Measurements from ENCODE around the gene UST.
"Not testable (repeated sequence)": the region's sequence is repeated elsewhere in the genome, so short reads cannot be mapped to it uniquely, and the experiment has no call there.

GRCh38 chr6:148880742-148881141 is 133.9 kb downstream of the UST start:
- TF ChIP-seq SUZ12 (IDR thresholded peaks at IDR 0.05; ENCODE audit: extremely low read depth, insufficient read depth, insufficient read length); ZNF274 (IDR thresholded peaks at IDR 0.05; ENCODE audit: low read depth, low read length); YY1 (IDR thresholded peaks at IDR 0.05; ENCODE audit: insufficient read depth, insufficient read length): not testable (repeated sequence)

All from NT2/D1 (cell line).